CD4-positive, alpha-beta T cell (primary cell): ENCODE data around the gene RIC3. TPM values are rescaled to one million over a fixed set of nuclear protein-coding genes. Genes with fewer than 3 reads are reported as not detected.

Experiments
- ATAC-seq: fragments of 200-7000 bp; cut with Tn5 transposase; one replicate; pipeline ENCODE4 v1.10.0; 2022; ENCODE audit warnings: mild to moderate bottlenecking; ENCODE audit not compliant: poor library complexity
- CTCF ChIA-PET: fragments of 350-600 bp; sonication (Branson Sonifier 250); formaldehyde crosslinking; loops from one replicate; lab custom pipeline; 2021; ENCODE audit warnings: antibody characterized with exemption, inconsistent platforms; lab: Charles Lee
- POLR2A ChIA-PET: fragments of 350-600 bp; sonication (Branson Sonifier 250); formaldehyde crosslinking; loops from one replicate; lab custom pipeline; 2021; ENCODE audit warnings: antibody characterized with exemption, inconsistent platforms; lab: Charles Lee
- DNase-seq, 14 experiments: peaks; one replicate each; pipeline ENCODE4 v3.0.0-alpha.2; 2013 to 2020; ENCODE audit warnings: mixed read lengths in 2 of 14
- H3K27ac ChIP-seq, 2 donors: one replicate each; pipeline versions ENCODE4 v1.5.1 to v1.7.0; 2013; ENCODE audit warnings: low read length in 2 of 2, low read depth in 1 of 2, mild to moderate bottlenecking in 1 of 2
- H3K27me3 ChIP-seq, 2 experiments: 1 replicate in 1 of 2; 2 replicates in 1 of 2; pipeline versions ENCODE4 v1.6.1 to v1.7.0; 2013; ENCODE audit warnings: low read length in 2 of 2, control low read depth in 1 of 2, mild to moderate bottlenecking in 1 of 2, moderate library complexity in 1 of 2; ENCODE audit not compliant: insufficient read depth in 2 of 2, control insufficient read depth in 1 of 2
- H3K36me3 ChIP-seq: one replicate; pipeline ENCODE4 v1.6.1; 2013; ENCODE audit warnings: low read length, control low read depth; ENCODE audit not compliant: insufficient read depth
- H3K4me1 ChIP-seq: one replicate; pipeline ENCODE4 v1.6.1; 2013; ENCODE audit warnings: low read length, control low read depth; ENCODE audit not compliant: insufficient read depth
- H3K4me3 ChIP-seq: one replicate; pipeline ENCODE4 v1.5.1; 2013; ENCODE audit warnings: mild to moderate bottlenecking, low read length, moderate library complexity
- H3K9me3 ChIP-seq, 2 experiments: 1 replicate in 1 of 2; 2 replicates in 1 of 2; pipeline versions ENCODE4 v1.6.1 to v1.7.0; 2013; ENCODE audit warnings: low read length in 2 of 2, mild to moderate bottlenecking in 2 of 2, control low read depth in 1 of 2, moderate library complexity in 1 of 2; ENCODE audit not compliant: control insufficient read depth in 1 of 2, insufficient read depth in 1 of 2
- H3K27ac Mint-ChIP-seq: one replicate; pipeline ENCODE4 v1.8.0; 2020; ENCODE audit warnings: mixed read lengths
- H3K27me3 Mint-ChIP-seq: one replicate; pipeline ENCODE4 v1.8.0; 2021; ENCODE audit warnings: mixed read lengths
- H3K36me3 Mint-ChIP-seq: one replicate; pipeline ENCODE4 v1.8.0; 2021; ENCODE audit warnings: low read depth, mixed read lengths
- H3K4me1 Mint-ChIP-seq: one replicate; pipeline ENCODE4 v1.8.0; 2021; ENCODE audit warnings: low read depth, mixed read lengths
- H3K4me3 Mint-ChIP-seq: one replicate; pipeline ENCODE4 v1.8.0; 2020; ENCODE audit warnings: mild to moderate bottlenecking, mixed read lengths
- H3K9me3 Mint-ChIP-seq: one replicate; pipeline ENCODE4 v1.8.0; 2020; ENCODE audit warnings: mixed read lengths
- CTCF ChIP-seq: fragments of 200-600 bp; IDR thresholded peaks from one replicate; pipeline ENCODE4 v1.8.0; 2022; ENCODE audit warnings: antibody characterized with exemption, mild to moderate bottlenecking
- intact Hi-C, 2 experiments: fragments of 100-400 bp; cut with DNase I in 1 of 2; cut with micrococcal nuclease in 1 of 2; formaldehyde crosslinking; loops; one replicate each; pipeline versions ENCODE4 v1.15.1 to v1.9.0; 2023 to 2025; cut with DNase I, micrococcal nuclease
- total RNA-seq, 174 experiments: library from RNA in 2 of 174; stranded (reverse) in 2 of 174; gene quantifications; one replicate each; pipeline ENCODE4 v1.2.3 and lab custom pipeline; 2021 to 2026

RIC3 gene
- total RNA-seq, 2 experiments from 2014 or later, result 55.3 to 57.6 TPM

DNA sequence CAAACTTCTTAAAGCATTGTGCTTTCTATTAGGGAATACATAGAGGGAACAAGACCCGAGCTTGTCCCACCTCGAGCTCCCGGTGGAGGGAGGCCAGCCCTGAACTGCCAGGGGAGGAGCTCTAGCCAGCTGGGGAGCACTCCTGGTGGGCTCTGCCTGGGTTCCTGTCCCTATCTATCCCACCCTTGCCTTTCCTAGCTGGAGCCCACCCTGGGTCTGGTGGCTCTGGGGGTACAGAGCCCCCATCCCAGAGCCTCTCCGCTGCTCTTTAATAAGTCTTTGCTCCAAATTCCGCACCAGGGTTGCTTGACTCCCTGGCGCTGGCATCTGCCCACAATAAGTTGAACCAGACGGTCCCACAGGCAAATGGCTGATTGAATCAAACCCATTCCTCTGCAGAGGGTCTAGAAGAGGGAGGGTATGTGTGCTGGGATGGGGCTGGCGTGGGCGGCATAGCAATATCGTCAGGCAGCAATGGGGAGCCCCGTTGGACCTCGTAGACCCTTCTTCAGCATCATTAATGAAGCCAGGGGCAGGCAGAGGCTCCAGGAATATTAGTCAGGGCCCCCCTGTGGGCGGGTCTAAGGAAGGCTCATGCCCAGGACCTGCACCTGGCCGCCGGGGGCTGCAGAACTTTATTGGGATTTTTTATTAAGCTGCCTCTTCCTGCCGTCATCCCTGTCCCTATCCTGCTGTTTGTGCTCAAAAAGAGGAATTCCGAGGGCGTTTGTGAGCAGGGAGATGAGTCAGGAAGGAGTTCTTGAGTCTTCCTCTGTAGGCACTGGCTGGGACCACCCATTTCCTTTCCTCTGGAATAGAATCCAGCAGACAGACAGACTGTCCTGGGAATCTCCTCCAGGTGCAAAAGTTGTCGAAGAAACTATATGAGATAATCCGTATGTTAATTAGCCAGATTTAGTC is 38.5 kb upstream of the RIC3 start:
- H3K9me3 Mint-ChIP-seq, result no peaks in the 10 kb centered on the region
- ATAC-seq, result no peak
- Histone ChIP-seq H3K9me3 (no peaks in the 10 kb centered on the region), H3K36me3 (no peaks in the 10 kb centered on the region), H3K4me3 (no peak overlapping the region), H3K27me3 (peaks cover 11 to 17% of the 10 kb centered on the region in 2 experiments), H3K4me1 (peaks cover 5% of the 10 kb centered on the region), H3K27ac (no peak overlapping the region)
- peaks cover 7% of the 10 kb centered on the region for H3K4me1 Mint-ChIP-seq
- CTCF ChIA-PET, result no interaction called here
- intact Hi-C loops, result no loop called here
- TF ChIP-seq CTCF, result no peak
- no peak for DNase-seq
- H3K4me3 Mint-ChIP-seq, result no peak overlapping the region
- POLR2A ChIA-PET, result no interaction called here
- H3K27me3 Mint-ChIP-seq, result peaks cover 65% of the 10 kb centered on the region
- H3K27ac Mint-ChIP-seq, result no peak overlapping the region
- no peaks in the 10 kb centered on the region for H3K36me3 Mint-ChIP-seq

DNA sequence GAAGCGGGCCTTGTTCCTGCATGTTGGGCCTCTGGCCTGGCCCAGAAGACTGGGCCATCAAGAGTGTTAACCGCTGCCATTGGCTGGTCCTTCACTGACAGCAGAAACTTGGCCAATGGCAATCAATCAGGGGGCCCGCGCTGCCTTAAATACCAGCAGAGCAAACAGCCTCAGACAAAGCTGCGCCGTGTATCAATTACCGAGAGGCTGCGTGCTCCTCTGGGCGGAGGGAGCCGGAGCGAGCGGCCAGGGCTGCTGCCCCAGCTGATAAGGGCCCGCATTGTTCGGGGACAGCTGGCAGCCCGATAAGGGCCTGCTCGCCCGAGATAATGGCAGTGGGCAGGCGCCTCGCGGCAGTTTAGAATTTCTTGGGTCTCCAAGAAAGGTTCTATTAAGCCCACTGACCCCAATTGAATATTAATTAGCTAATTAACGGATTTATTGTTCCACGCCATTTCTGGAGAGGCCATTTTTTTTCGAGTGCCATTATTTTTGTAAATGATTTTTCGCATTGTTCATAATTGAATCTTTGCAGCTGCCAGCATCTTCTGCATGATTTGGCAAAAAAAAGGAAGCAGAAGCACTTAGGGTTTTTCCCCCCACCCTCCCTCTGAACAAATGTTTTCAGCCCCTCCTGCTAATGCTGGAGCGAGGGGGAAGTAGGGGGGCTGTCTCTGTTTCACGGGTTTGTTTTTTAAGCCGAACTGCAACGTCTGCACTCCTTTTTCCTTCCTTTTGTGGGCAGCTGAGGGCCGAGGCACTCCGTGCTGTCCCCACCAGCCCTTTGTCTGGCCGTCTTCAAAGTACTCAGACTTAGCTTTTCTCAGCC is 37.6 kb upstream of the RIC3 start:
- no peak for TF ChIP-seq CTCF
- DNase-seq (peak in 2 of 14 experiments; percentile 33 to 35), ATAC-seq (no peak)
- peaks cover 5% of the 10 kb centered on the region for H3K4me1 ChIP-seq
- Mint-ChIP-seq H3K9me3 (no peaks in the 10 kb centered on the region), H3K27me3 (peaks cover 65% of the 10 kb centered on the region), H3K4me3 (no peak overlapping the region), H3K27ac (no peak overlapping the region), H3K4me1 (peaks cover 7% of the 10 kb centered on the region), H3K36me3 (no peaks in the 10 kb centered on the region)
- peaks cover 11 to 19% of the 10 kb centered on the region in 2 experiments for H3K27me3 ChIP-seq
- POLR2A ChIA-PET, result no interaction called here
- H3K9me3 ChIP-seq, result no peaks in the 10 kb centered on the region
- H3K4me3 ChIP-seq, result no peak overlapping the region
- H3K36me3 ChIP-seq, result no peaks in the 10 kb centered on the region
- CTCF ChIA-PET, result no interaction called here
- intact Hi-C loops, result no loop called here
- no peak overlapping the region for H3K27ac ChIP-seq

GRCh38 chr11:8205566-8205965 is 36.7 kb upstream of the RIC3 start:
- ChIA-PET CTCF (interaction anchor here (2.2 kb wide), 1 partner anchor 12 kb away, joined by 5 read pairs; no protein-coding TSS in a partner anchor), POLR2A (no interaction called here)
- no peaks in the 10 kb centered on the region for H3K36me3 ChIP-seq
- Mint-ChIP-seq H3K4me1 (peaks cover 7% of the 10 kb centered on the region), H3K4me3 (no peak overlapping the region), H3K27me3 (peaks cover 60% of the 10 kb centered on the region), H3K9me3 (no peaks in the 10 kb centered on the region), H3K27ac (no peak overlapping the region), H3K36me3 (no peaks in the 10 kb centered on the region)
- DNase-seq (no peak), ATAC-seq (no peak)
- TF ChIP-seq CTCF, result no peak
- no peak overlapping the region for H3K27ac ChIP-seq
- H3K9me3 ChIP-seq, result no peaks in the 10 kb centered on the region
- peaks cover 11 to 21% of the 10 kb centered on the region in 2 experiments for H3K27me3 ChIP-seq
- H3K4me3 ChIP-seq, result no peak overlapping the region
- intact Hi-C loops, result no loop called here
- H3K4me1 ChIP-seq, result peaks cover 5% of the 10 kb centered on the region
